RWPE1 (cell line): ENCODE data around the gene SARM1.

Experiments used
- CTCF ChIA-PET: fragments of 350-600 bp; sonication (Branson Sonifier 250); formaldehyde crosslinking; extraction: SDS; loops from one replicate; lab custom pipeline; 2021; lab: Yijun Ruan, JAX
- POLR2A ChIA-PET: fragments of 400-600 bp; formaldehyde crosslinking; extraction: SDS; loops from one replicate; lab custom pipeline; 2020; ENCODE audit warnings: antibody characterized with exemption; ENCODE audit not compliant: low non-redundant PET; lab: Yijun Ruan, JAX
- DNase-seq: peaks from one replicate; pipeline ENCODE4 v3.0.0; 2012; ENCODE audit warnings: low spot score
- H3K27ac ChIP-seq: fragments of 450-650 bp; 2 replicates; pipeline ENCODE4 v1.5.1; 2017
- CTCF ChIP-seq: fragments of 450-650 bp; conservative IDR thresholded peaks from 2 replicates; pipeline ENCODE4 v1.5.1; 2017; ENCODE audit warnings: low read depth, mild to moderate bottlenecking

Gene SARM1

DNA sequence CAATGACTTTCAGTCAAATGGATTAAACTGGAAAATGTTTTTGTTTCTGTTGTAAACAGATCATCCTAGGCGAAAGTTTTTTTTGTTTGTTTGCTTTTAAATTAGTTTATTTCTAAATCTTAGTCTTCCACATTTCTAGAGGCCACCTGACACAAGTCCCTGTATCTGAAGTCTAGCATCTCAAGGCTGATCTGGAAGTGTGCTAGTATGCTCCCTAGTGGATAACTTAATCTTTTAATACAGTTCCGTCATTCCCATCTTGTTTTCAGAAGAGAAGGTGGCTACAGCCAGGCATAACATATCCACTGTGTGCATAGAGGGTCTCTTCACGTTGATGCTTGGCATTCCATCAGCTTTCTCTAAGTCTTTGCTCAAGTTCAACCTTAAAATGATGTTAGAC, 43.8 kb upstream of the SARM1 start:
- ChIA-PET CTCF (interaction anchor here (0.5 kb wide), 1 partner anchor 13 kb away, joined by 3 read pairs; no protein-coding TSS in a partner anchor), POLR2A (no interaction called here)
- no peak for TF ChIP-seq CTCF
- no peak overlapping the region for H3K27ac ChIP-seq
- DNase-seq = no peak

DNA sequence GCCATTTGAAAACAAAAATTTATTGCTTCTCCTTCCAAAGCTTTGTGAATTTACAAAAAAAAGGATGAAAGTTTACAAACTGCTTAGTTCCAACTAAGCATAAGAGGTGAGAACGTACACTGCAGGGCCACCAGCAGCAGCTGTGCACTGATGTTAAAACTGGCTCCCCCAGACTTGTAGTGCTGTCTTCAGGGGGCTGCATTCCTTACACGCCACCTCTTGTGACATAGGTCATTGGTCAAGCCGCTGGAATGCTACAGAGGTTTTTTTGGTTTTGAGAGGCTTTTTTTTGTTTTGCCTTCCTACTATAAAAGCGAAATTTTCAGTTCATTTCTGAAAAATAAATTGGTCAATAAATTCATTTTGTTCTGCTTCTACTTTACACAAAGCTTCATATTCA, 43.2 kb upstream of the SARM1 start:
- ChIA-PET POLR2A (no interaction called here), CTCF (interaction anchor here (0.5 to 0.7 kb wide), 3 partner anchors 14 to 102 kb away, joined by 3 read pairs; no protein-coding TSS in a partner anchor)
- DNase-seq = no peak
- H3K27ac ChIP-seq = no peak overlapping the region
- TF ChIP-seq CTCF = no peak

DNA sequence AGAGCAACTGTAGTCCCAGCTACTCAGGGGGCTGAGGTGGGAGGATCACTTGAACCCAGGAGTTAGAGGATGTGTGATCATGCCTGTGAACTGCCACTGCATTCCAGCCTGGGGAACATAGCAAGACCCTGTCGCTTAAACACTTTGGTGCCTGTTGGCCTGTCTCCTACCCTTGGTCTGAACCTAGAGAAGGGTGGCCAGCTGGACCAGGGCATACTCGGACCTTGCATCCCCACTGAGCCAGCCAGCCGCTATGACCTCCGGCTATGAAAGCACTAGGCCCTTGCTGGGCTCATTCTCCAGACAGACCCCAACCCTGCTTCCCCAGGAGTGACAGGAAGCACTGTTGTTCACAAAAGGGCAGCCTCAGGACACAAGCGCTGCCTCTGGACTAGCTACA, 40.8 kb upstream of the SARM1 start:
- peak overlapping the region; percentile 17 for H3K27ac ChIP-seq
- TF ChIP-seq CTCF = no peak
- DNase-seq = no peak
- POLR2A ChIA-PET = no interaction called here
- CTCF ChIA-PET = no interaction called here

DNA sequence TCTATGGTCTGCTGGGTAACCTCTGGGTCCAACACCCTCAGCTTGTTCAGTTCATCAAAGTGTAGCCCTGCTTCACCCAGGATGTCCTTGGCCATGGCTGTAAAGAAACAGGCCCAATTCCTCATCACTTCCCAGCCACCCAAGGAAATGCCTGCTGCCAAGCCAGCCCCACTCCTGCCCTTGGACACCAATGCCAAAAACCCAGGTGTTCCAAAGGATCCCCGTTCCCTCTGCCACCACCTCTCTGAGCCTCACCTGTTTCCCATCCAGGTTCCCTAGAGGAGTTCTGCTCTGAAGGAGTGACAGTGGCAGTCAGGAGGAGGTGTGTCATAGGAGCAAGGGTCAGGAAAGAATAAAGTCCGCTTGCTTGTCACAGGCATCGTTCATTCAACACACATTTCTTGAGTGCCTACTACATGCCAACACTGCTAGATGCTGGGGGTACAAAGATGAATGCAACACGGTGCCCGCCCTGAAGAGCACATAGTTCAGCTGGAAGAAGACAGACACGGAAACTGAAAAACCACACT, 39.5 kb upstream of the SARM1 start:
- POLR2A ChIA-PET = no interaction called here
- CTCF ChIA-PET = no interaction called here

GRCh38 chr17:28333083-28333746, 38.3 kb upstream of the SARM1 start:
- no peak for TF ChIP-seq CTCF
- no peak for DNase-seq
- POLR2A ChIA-PET = interaction anchor here (0.6 kb wide), 1 partner anchor 133 kb away, joined by 3 read pairs; no protein-coding TSS in a partner anchor
- CTCF ChIA-PET = no interaction called here
- no peak overlapping the region for H3K27ac ChIP-seq

More for the DNA sequence above, 39.5 kb upstream of the SARM1 start:
- DNase-seq = no peak
- H3K27ac ChIP-seq = peak overlapping the region; percentile 17; the same call in 1 of the 2 replicates
- TF ChIP-seq CTCF = no peak

GRCh38 chr17:28334171-28334570, 37.3 kb upstream of the SARM1 start:
- CTCF ChIA-PET = no interaction called here
- POLR2A ChIA-PET = interaction anchor here (1.9 kb wide), 1 partner anchor 15 kb away, joined by 8 read pairs; the partner anchor contains the start of gene TMEM97
- no peak for DNase-seq
- TF ChIP-seq CTCF = no peak
- peak overlapping the region; percentile 96 for H3K27ac ChIP-seq
